Ishikawa (cell line): ENCODE measurements around the gene LIMCH1.
A peak's percentile ranks its signal among the peaks of the same experiment; 100 is the strongest.

Experiments used
- CEBPB ChIP-seq: IDR thresholded peaks from 2 replicates; pipeline ENCODE4 v1.6.1; 2012
- CREB1 ChIP-seq: IDR thresholded peaks from 2 replicates; pipeline ENCODE4 v1.6.1; 2012; ENCODE audit warnings: low read depth
- EGR1 ChIP-seq: IDR thresholded peaks from 2 replicates; pipeline ENCODE4 v1.6.1; 2012
- EP300 ChIP-seq: IDR thresholded peaks from 2 replicates; pipeline ENCODE4 v1.6.1; 2012; ENCODE audit warnings: borderline replicate concordance
- TCF12 ChIP-seq: IDR thresholded peaks from 2 replicates; pipeline ENCODE4 v1.6.1; 2012; ENCODE audit warnings: low read depth
- TEAD4 ChIP-seq: IDR thresholded peaks from 2 replicates; pipeline ENCODE4 v1.6.1; 2012
- USF1 ChIP-seq: IDR thresholded peaks from 2 replicates; pipeline ENCODE4 v1.6.1; 2012
- YY1 ChIP-seq: IDR thresholded peaks from 2 replicates; pipeline ENCODE4 v1.6.1; 2012; ENCODE audit warnings: low read depth

DNA sequence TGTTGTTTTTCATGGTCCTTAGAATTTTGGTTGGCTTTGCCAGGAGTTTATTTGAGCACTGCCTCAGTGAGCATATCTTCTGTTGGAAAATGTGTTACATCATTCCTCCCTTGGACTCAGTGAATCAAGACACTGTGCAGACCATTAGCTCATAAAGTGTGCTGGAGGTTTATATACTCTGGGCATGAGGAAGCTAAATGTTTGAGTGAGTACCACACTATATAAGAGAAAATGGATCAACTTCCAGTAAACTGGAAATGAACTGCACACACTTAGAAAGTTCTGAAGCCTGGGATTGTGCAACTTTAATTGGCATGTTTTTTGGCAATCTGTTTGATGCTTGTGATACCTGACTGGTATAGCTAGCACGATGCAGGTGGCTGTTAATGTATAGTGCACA is 75.9 kb downstream of the LIMCH1 start:
- TF ChIP-seq EGR1 (no peak), YY1 (no peak), CEBPB (peak; percentile 39; the same call in 1 of the 2 replicates), TCF12 (no peak), CREB1 (no peak), EP300 (no peak), TEAD4 (no peak), USF1 (no peak)
